Measurements from ENCODE around the gene GOLGA2. TPM values are rescaled to one million over a fixed set of nuclear protein-coding genes. Genes with fewer than 3 reads are reported as not detected.

GOLGA2 gene
- total RNA-seq, 2 experiments from 2014 or later = 44.3 to 48.3 TPM

DNA sequence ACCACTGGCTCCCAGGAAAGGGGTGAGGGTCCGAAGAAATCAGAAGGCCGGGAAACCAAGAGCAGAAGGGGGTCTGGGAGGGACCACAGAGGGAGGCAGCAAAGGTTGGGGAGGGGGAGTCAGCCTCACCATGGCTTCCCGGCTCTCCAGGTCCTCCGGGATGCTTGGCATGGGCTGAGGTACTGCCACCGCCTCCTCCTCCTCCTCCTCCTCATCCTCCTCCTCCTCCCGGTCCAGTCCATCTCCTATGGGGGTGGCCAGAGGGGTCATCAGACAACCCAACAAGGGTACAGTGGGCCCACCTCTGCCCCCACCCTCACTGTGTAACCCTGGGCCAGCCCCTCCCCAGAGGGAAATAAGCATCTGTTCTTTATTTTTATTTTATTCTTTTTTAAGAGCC lies 17.5 kb downstream of the GOLGA2 start:
- no peak overlapping the region for H3K4me3 ChIP-seq (ENCODE audit: low read length)
- Mint-ChIP-seq H3K4me3 (no peak overlapping the region), H3K27ac (no peak overlapping the region), H3K36me3 (ENCODE audit: low read depth) (peaks cover 51% of the 10 kb centered on the region), H3K27me3 (no peaks in the 10 kb centered on the region), H3K9me3 (no peaks in the 10 kb centered on the region), H3K4me1 (ENCODE audit: low read depth) (no peaks in the 10 kb centered on the region)
- TF ChIP-seq, protein P1, sequence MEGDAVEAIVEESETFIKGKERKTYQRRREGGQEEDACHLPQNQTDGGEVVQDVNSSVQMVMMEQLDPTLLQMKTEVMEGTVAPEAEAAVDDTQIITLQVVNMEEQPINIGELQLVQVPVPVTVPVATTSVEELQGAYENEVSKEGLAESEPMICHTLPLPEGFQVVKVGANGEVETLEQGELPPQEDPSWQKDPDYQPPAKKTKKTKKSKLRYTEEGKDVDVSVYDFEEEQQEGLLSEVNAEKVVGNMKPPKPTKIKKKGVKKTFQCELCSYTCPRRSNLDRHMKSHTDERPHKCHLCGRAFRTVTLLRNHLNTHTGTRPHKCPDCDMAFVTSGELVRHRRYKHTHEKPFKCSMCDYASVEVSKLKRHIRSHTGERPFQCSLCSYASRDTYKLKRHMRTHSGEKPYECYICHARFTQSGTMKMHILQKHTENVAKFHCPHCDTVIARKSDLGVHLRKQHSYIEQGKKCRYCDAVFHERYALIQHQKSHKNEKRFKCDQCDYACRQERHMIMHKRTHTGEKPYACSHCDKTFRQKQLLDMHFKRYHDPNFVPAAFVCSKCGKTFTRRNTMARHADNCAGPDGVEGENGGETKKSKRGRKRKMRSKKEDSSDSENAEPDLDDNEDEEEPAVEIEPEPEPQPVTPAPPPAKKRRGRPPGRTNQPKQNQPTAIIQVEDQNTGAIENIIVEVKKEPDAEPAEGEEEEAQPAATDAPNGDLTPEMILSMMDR (IDR thresholded peaks at IDR 0.05) = no peak
- POLR2A ChIA-PET = no interaction called here
- no peaks in the 10 kb centered on the region for H3K9me3 ChIP-seq (ENCODE audit: control insufficient read depth in 1 of 2, insufficient read depth in 1 of 2, low read length in 2 of 2)
- no peak overlapping the region for H3K27ac ChIP-seq (ENCODE audit: low read depth in 1 of 2, low read length in 2 of 2)
- no peaks in the 10 kb centered on the region for H3K27me3 ChIP-seq (ENCODE audit: control insufficient read depth in 1 of 2, insufficient read depth in 2 of 2, low read length in 2 of 2)
- ATAC-seq (ENCODE audit: poor library complexity) (no peak), DNase-seq (no peak)
- H3K4me1 ChIP-seq (ENCODE audit: insufficient read depth, low read length) = no peaks in the 10 kb centered on the region
- peaks cover 65% of the 10 kb centered on the region for H3K36me3 ChIP-seq (ENCODE audit: insufficient read depth, low read length)
- intact Hi-C loops (cut with DNase I, micrococcal nuclease) = loop anchor here in 1 of 2 experiments (10.0 kb wide), 1 partner anchor 64 kb away; the partner anchor contains the start of gene CIZ1
- CTCF ChIA-PET = no interaction called here

DNA sequence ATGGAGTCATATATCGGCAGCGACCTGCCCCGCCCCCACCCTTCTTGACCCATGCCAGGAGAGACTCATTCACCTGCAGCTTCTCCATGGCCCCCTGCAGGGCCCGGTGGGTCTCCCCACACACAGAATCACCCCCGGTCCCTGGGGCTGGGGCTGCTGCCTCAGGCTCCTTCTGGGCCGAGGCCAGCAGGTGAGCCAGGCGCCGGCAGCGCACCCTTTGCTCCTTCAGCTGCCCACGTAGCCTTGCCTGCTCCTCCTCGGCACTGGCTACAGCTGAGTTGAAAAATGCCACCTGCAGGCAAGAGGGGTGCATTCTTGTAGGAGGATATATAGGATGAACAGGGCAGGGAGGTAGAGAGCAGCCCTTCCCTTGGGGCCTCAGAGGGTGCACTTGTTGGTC lies 17.9 kb downstream of the GOLGA2 start:
- no peaks in the 10 kb centered on the region for H3K4me1 ChIP-seq (ENCODE audit: insufficient read depth, low read length)
- Mint-ChIP-seq H3K36me3 (ENCODE audit: low read depth) (peaks cover 48% of the 10 kb centered on the region), H3K27me3 (no peaks in the 10 kb centered on the region), H3K4me1 (ENCODE audit: low read depth) (no peaks in the 10 kb centered on the region), H3K27ac (no peak overlapping the region), H3K4me3 (no peak overlapping the region), H3K9me3 (no peaks in the 10 kb centered on the region)
- H3K36me3 ChIP-seq (ENCODE audit: insufficient read depth, low read length) = peaks cover 64% of the 10 kb centered on the region
- TF ChIP-seq, protein P1 (IDR thresholded peaks at IDR 0.05) = no peak
- CTCF ChIA-PET = no interaction called here
- no peak overlapping the region for H3K4me3 ChIP-seq (ENCODE audit: low read length)
- no peaks in the 10 kb centered on the region for H3K27me3 ChIP-seq (ENCODE audit: control insufficient read depth in 1 of 2, insufficient read depth in 2 of 2, low read length in 2 of 2)
- H3K27ac ChIP-seq (ENCODE audit: low read depth in 1 of 2, low read length in 2 of 2) = no peak overlapping the region
- no peaks in the 10 kb centered on the region for H3K9me3 ChIP-seq (ENCODE audit: control insufficient read depth in 1 of 2, insufficient read depth in 1 of 2, low read length in 2 of 2)
- POLR2A ChIA-PET = no interaction called here
- DNase-seq = peak in 1 of 14 experiments; percentile 15
- intact Hi-C loops (cut with DNase I, micrococcal nuclease) = loop anchor here in 1 of 2 experiments (10.0 kb wide), 1 partner anchor 63 kb away; the partner anchor contains the start of gene CIZ1
- ATAC-seq (ENCODE audit: poor library complexity) = no peak

DNA sequence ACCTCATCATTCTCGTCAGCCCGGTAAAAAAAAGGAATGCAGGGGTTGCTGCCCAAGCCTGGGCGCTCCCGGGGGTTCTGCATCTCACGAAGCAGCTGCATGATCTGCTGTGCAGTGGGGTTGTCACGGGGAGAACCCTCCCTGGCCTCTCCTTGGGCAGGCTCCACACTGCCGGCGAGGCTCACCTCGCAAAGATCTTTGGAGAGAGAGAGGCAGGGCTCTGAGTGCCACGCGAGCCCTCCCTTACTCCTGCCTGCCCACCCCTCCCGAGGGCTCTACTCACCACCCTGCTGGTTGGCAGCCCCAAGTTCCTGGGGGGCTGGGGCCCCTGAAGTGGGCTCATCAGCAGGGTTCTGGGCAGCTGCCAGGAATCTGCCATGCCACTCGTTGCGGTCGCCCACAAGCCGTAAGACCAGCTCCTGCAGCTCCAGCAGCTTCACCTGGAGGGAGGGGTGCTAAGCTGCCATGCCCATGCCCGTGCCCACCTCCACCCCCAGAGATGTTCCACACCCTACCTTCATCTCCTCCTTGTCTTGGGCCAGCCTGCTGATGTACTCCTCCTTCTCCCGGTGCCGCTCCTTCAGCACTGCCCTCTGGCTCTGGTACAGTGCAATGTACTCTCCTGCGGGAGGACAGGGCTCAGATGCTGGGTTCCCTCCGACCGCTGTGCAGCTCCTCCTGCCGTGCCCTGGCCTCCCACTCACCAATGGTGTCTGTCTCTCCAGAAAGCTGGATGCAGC lies 18.6 kb downstream of the GOLGA2 start:
- Mint-ChIP-seq H3K27me3 (peaks cover 1% of the 10 kb centered on the region), H3K36me3 (ENCODE audit: low read depth) (peaks cover 41% of the 10 kb centered on the region), H3K9me3 (no peaks in the 10 kb centered on the region), H3K27ac (no peak overlapping the region), H3K4me1 (ENCODE audit: low read depth) (peaks cover 2% of the 10 kb centered on the region), H3K4me3 (no peak overlapping the region)
- TF ChIP-seq, protein P1 (IDR thresholded peaks at IDR 0.05) = no peak
- Histone ChIP-seq H3K27ac (ENCODE audit: low read depth in 1 of 2, low read length in 2 of 2) (no peak overlapping the region), H3K4me3 (ENCODE audit: low read length) (no peak overlapping the region), H3K27me3 (ENCODE audit: control insufficient read depth in 1 of 2, insufficient read depth in 2 of 2, low read length in 2 of 2) (no peaks in the 10 kb centered on the region), H3K36me3 (ENCODE audit: insufficient read depth, low read length) (peaks cover 57% of the 10 kb centered on the region), H3K9me3 (ENCODE audit: control insufficient read depth in 1 of 2, insufficient read depth in 1 of 2, low read length in 2 of 2) (no peaks in the 10 kb centered on the region), H3K4me1 (ENCODE audit: insufficient read depth, low read length) (no peaks in the 10 kb centered on the region)
- ChIA-PET POLR2A (no interaction called here), CTCF (no interaction called here)
- intact Hi-C loops (cut with DNase I, micrococcal nuclease) = loop anchor here in 1 of 2 experiments (10.0 kb wide), 1 partner anchor 62 kb away; the partner anchor contains the start of gene CIZ1
- DNase-seq = peak in 1 of 14 experiments; percentile 11
- no peak for ATAC-seq (ENCODE audit: poor library complexity)

Measured in CD4-positive, alpha-beta T cell (primary cell).